NCI-H1436 treated with DMSO at 0.1 percent for 48 hours (cell line): ENCODE results near the gene AQP5.

Experiments used
- DNase-seq: peaks from one replicate; lab custom pipeline; 2025; lab: John Stamatoyannopoulos, UW

The AQP5 gene

DNA sequence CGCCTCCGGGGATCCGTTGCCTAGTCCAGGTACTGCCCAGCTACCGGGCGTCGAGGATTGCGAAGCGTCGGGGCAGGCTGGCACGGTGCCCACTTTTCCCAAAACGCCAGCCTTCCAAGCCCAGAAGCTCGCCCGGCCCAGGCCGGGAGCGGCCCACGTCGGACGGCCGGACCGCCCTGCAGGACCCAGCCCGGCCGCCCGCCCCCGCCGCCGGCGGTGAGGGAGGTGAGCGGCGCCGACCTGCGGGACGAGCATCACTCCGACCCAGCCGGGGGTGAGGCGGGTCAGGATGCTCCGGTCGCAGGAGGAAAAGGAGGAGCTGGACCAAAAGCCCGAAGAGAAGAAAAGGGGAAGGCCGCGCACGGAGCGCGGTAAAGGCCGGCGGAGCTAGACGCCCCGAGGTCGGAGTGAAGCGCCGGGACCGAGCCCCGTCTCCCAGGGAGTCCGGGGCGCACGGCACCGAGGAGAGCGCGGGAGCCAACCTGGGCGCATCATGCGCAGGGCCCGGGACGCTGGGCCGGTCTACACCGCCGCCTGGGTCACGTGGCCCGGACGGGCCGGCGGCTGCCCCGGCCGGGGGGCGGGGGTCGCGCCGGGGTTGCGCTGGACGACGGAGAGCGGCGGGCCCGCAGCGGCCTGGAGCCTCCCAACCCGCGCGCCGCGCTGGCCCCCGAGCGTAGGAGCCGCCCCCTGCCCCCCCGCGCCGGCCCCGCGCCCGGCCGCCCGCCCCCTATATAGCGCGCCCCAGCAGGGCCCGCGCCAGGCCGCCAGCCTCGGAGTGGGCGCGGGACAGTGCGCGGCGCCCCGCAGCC, at the start of gene AQP5:
AQP5 (plus strand) TSS at position 762 of the 812 bp plus-strand sequence. CDS start 146 bp downstream, outside the sequence.
- no peak for DNase-seq

GRCh38 chr12:49912345-49913255, 49.1 kb upstream of the AQP5 start:
- no peak for DNase-seq

- no peak for DNase-seq
These were observed 45.3 kb upstream of the AQP5 start for GRCh38 chr12:49916129-49916919.

GRCh38 chr12:49917166-49917787, 44.4 kb upstream of the AQP5 start:
- DNase-seq, result no peak

DNA sequence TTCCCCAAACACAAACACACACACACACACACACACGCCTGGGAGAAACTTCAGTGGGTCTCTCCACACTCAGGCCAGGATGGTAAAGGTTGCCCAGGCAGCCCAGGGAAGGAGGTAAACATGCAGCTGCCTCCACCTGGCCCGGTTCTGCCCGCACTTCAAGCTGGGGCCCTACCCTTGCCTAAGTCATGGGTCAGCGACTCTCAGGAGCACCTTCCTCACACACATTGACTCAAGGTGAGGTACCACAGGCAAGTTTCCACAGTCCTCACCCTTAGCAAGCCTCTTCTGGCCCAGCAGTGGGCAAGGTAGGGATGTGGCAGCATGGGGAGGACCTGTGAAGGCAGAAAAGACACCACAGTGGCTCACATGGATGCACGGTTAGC, 43.9 kb upstream of the AQP5 start:
- no peak for DNase-seq

DNA sequence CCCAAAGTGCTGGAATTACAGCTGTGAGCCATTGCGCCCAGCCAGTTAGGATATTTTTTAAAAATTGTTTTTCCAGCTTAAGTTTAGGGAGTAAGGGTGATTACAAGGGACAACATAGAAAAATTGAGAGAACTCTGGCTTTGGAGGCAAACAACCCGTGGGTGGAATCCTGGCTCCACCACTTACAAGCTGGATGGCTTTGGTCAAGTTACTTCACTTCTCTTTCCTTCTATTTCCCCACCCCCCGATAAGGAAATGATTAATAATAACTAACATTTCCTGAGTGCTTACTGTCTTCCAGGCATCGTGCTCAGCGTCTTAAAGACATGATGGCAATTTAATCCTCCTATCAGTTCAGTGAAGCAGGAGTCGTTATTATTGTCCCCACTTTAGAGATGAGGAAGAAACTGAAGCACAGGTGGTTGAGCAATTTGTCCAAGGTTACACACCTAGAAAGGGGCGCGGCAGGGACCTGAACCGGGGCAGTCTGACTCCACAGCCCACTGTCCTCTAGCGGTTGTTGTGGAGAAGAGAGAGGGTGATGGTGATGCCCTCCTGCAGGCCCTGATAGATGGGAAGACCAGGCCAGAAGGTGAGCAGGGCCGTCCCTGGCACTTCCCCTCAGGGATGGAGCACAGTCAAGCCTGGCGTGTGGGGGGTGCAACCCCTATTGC, 41.3 kb upstream of the AQP5 start:
- no peak for DNase-seq

- no peak for DNase-seq
These were observed 40.8 kb upstream of the AQP5 start for GRCh38 chr12:49920915-49921286.

GRCh38 chr12:49921299-49921698, 40.4 kb upstream of the AQP5 start:
- no peak for DNase-seq

DNA sequence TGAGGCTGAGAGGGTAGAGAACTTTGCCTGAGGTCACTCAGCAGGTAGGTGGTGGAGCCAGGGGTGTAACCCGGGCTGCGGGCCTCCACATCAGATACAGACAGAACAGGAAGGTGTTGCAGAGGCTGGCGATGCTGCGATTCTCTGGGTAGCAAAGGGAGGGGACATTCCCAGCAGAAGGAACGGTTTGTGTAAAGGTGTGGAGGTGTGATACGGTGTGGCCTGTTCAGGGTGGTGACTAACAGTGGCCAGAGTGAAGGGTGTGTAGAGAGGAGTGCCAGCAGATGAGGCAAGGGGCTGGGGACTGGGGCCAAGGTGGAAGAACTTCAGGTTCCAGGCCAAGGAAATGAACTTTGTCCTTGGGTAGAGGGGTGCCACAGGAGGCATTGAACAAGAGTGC, 39.7 kb upstream of the AQP5 start:
- DNase-seq, result no peak

- no peak for DNase-seq
These were observed 39.2 kb upstream of the AQP5 start for GRCh38 chr12:49922349-49923034.

GRCh38 chr12:49923035-49923644, 38.5 kb upstream of the AQP5 start:
- no peak for DNase-seq

- no peak for DNase-seq
These were observed 37.7 kb upstream of the AQP5 start for GRCh38 chr12:49923880-49924556.

- no peak for DNase-seq
These were observed 36.9 kb upstream of the AQP5 start for GRCh38 chr12:49924628-49925246.

GRCh38 chr12:49925433-49926204, 36.1 kb upstream of the AQP5 start:
- no peak for DNase-seq

- DNase-seq, result no peak
These were observed 33.2 kb upstream of the AQP5 start for GRCh38 chr12:49928471-49928870.

GRCh38 chr12:49929581-49929980, 32.1 kb upstream of the AQP5 start:
- DNase-seq, result no peak

DNA sequence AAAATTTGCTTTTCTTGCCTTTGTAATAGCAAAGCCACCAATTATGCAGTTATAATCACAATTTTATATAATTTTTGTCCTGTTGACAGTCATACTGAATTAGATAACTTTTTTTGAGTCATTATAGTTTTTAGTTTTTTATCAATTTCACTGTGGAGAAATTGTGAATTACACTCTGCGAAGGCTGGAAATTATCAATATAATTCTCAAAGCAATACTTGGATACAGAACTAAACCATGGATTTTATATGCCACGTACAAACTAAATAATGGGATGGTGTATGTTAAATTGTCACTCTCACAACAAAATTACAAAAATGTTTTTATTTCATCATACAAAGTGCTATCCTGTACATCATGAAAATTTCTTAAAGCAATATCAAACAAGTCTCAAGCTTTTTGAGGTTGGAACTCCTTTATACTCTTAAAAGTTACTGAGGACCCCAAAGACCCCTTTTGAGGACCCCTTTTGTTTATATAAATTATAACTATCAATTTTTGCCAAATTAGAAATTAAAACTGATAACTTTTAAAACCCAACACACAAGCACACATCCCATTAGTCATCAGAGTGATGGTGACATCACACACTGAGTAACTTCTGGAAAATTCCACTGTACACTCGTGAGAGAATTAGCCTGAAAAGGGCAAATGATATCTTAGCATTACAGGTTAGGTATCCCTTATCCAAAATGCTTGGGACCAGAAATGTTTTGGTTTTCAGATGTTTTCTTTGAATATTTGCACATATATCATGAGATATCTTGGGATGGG, 31.0 kb upstream of the AQP5 start:
- DNase-seq, result no peak

DNA sequence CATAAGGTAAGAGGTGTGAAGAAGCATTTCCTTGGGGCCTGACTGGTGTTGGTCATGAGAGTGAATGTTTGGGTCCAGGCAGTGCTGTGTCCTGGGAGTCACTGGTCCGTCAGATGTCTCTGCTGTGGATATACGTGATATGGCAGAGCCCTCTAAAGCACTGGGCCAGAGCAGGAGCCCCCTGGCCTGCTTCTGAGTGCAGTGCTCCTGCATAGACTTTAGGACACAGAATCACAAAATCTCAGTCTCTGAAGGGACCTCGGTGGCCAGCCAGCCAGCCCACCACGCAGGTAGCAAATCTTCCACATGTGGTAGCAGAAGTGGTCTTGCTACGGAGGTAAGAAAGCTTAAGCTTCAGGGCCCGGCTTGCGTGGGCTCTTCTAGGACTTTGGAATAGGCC, 29.6 kb upstream of the AQP5 start:
- no peak for DNase-seq
